IMR-90 (cell line): ENCODE measurements around the gene CCN5. TPM values are rescaled to one million over a fixed set of nuclear protein-coding genes. Genes with fewer than 3 reads are reported as not detected.

Experiments
- ATAC-seq: fragments of 200-7000 bp; cut with Tn5 transposase; 2 replicates; pipeline ENCODE4 v1.9.1; 2020; ENCODE audit warnings: low read depth, mild to moderate bottlenecking, moderate library complexity
- BruUV-seq: library from RNA; stranded (reverse); fragments of 400-500 nt; replicated peaks from 2 replicates; lab custom pipeline; 2021; lab: Mats Ljungman, UMichigan
- CTCF ChIA-PET: fragments of 300-600 bp; formaldehyde crosslinking; extraction: SDS; loops from one replicate; lab custom pipeline; 2021; ENCODE audit warnings: antibody characterized with exemption; lab: Yijun Ruan, JAX
- POLR2A ChIA-PET: fragments of 300-600 bp; sonication (Branson Sonifier 250); formaldehyde crosslinking; loops from one replicate; lab custom pipeline; 2022; ENCODE audit warnings: antibody characterized with exemption; ENCODE audit not compliant: unreplicated experiment; lab: Charles Lee
- DNase-seq: peaks from one replicate; pipeline ENCODE4 v3.0.0; 2013
- H2AFZ ChIP-seq: replicated peaks from 2 replicates; pipeline ENCODE3; 2013; ENCODE audit warnings: low read length, mild to moderate bottlenecking; ENCODE audit not compliant: poor library complexity
- H2AK5ac ChIP-seq: 2 replicates; pipeline ENCODE4 v1.6.1; 2013; ENCODE audit warnings: low read depth, low read length, inconsistent platforms
- H2AK9ac ChIP-seq: replicated peaks from 2 replicates; pipeline ENCODE3; 2013; ENCODE audit warnings: mild to moderate bottlenecking, low read depth, low read length, moderate library complexity; ENCODE audit not compliant: poor library complexity
- H2BK120ac ChIP-seq: 2 replicates; pipeline ENCODE4 v1.6.1; 2013; ENCODE audit warnings: low read depth, low read length, inconsistent platforms
- H2BK15ac ChIP-seq: 3 replicates; pipeline ENCODE4 v1.6.1; 2013; ENCODE audit warnings: low read depth, low read length, inconsistent platforms
- H2BK20ac ChIP-seq: 2 replicates; pipeline ENCODE4 v1.6.1; 2013; ENCODE audit warnings: low read depth, mild to moderate bottlenecking, inconsistent platforms, low read length, moderate library complexity
- H2BK5ac ChIP-seq: 2 replicates; pipeline ENCODE4 v1.6.1; 2013; ENCODE audit warnings: mild to moderate bottlenecking, low read depth, low read length, inconsistent platforms; ENCODE audit not compliant: poor library complexity, severe bottlenecking
- H3K14ac ChIP-seq: replicated peaks from 2 replicates; pipeline ENCODE4 v1.6.1; 2013; ENCODE audit warnings: low read depth, low read length, inconsistent platforms
- H3K18ac ChIP-seq: 2 replicates; pipeline ENCODE4 v1.6.1; 2013; ENCODE audit warnings: low read depth, low read length, control low read depth
- H3K23ac ChIP-seq: 2 replicates; pipeline ENCODE4 v1.6.1; 2013; ENCODE audit warnings: low read depth, low read length, inconsistent platforms
- H3K27ac ChIP-seq: 2 replicates; pipeline ENCODE4 v1.5.1; 2013; ENCODE audit warnings: mild to moderate bottlenecking, control low read depth, low read length; ENCODE audit not compliant: insufficient read depth
- H3K27me3 ChIP-seq: 2 replicates; pipeline ENCODE4 v1.6.1; 2013; ENCODE audit warnings: low read length; ENCODE audit not compliant: control insufficient read depth, insufficient read depth
- H3K36me3 ChIP-seq: 2 replicates; pipeline ENCODE4 v1.6.1; 2013; ENCODE audit warnings: low read length, mixed read lengths; ENCODE audit not compliant: control insufficient read depth, insufficient read depth
- H3K4ac ChIP-seq: 2 replicates; pipeline ENCODE4 v1.6.1; 2013; ENCODE audit warnings: low read depth, low read length, inconsistent platforms
- H3K4me1 ChIP-seq: 2 replicates; pipeline ENCODE4 v1.6.1; 2013; ENCODE audit warnings: low read length, mixed read lengths; ENCODE audit not compliant: control insufficient read depth, insufficient read depth
- H3K4me2 ChIP-seq: 2 replicates; pipeline ENCODE4 v1.6.1; 2013; ENCODE audit warnings: low read depth, mild to moderate bottlenecking, control low read depth, low read length, moderate library complexity
- H3K4me3 ChIP-seq: 2 replicates; pipeline ENCODE4 v1.5.1; 2013; ENCODE audit warnings: low read depth, mild to moderate bottlenecking, control low read depth, low read length, moderate library complexity; ENCODE audit not compliant: insufficient read depth
- H3K56ac ChIP-seq: 2 replicates; pipeline ENCODE4 v1.6.1; 2013; ENCODE audit warnings: low read length, inconsistent platforms; ENCODE audit not compliant: insufficient read depth; ENCODE audit errors: extremely low read depth
- H3K79me1 ChIP-seq, 2 experiments: 2 replicates each; pipeline ENCODE4 v1.6.1; 2013; ENCODE audit warnings: low read length in 2 of 2, inconsistent platforms in 1 of 2, low read depth in 1 of 2
- H3K9ac ChIP-seq: 2 replicates; pipeline ENCODE4 v1.6.1; 2013; ENCODE audit warnings: low read depth, low read length, control low read depth
- H3K9me1 ChIP-seq: 2 replicates; pipeline ENCODE4 v1.6.1; 2013; ENCODE audit warnings: low read length, inconsistent platforms; ENCODE audit not compliant: insufficient read depth
- H3K9me3 ChIP-seq: 2 replicates; pipeline ENCODE4 v1.6.1; 2013; ENCODE audit warnings: low read length; ENCODE audit not compliant: control insufficient read depth, insufficient read depth
- H4K20me1 ChIP-seq: 2 replicates; pipeline ENCODE4 v1.6.1; 2013; ENCODE audit warnings: low read length, inconsistent platforms; ENCODE audit not compliant: insufficient read depth
- H4K5ac ChIP-seq: 2 replicates; pipeline ENCODE4 v1.6.1; 2013; ENCODE audit warnings: mild to moderate bottlenecking, low read depth, low read length, control low read depth
- H4K8ac ChIP-seq, 2 experiments: 2 replicates each; pipeline ENCODE4 v1.6.1; 2013; ENCODE audit warnings: low read depth in 2 of 2, low read length in 2 of 2, control low read depth in 1 of 2, inconsistent platforms in 1 of 2
- H4K91ac ChIP-seq: 2 replicates; pipeline ENCODE4 v1.6.1; 2013; ENCODE audit warnings: low read depth, low read length, inconsistent platforms; ENCODE audit not compliant: insufficient read depth
- CEBPB ChIP-seq: IDR thresholded peaks from 2 replicates; pipeline ENCODE4 v1.6.1; 2012; ENCODE audit warnings: low read depth, low read length, improper control_type of control experiment
- CHD1 ChIP-seq: IDR thresholded peaks from 2 replicates; pipeline ENCODE4 v1.6.1; 2012; ENCODE audit warnings: low read depth, low read length, improper control_type of control experiment
- ELK1 ChIP-seq: fragments of 150-350 bp; IDR thresholded peaks from 2 replicates; pipeline ENCODE4 v1.6.1; 2016; ENCODE audit warnings: low read depth, mild to moderate bottlenecking, low read length, moderate library complexity, borderline replicate concordance
- FOS ChIP-seq: fragments of 150-350 bp; IDR thresholded peaks from 2 replicates; pipeline ENCODE4 v1.6.1; 2016; ENCODE audit warnings: low read depth, low read length
- MAZ ChIP-seq: IDR thresholded peaks from 2 replicates; pipeline ENCODE4 v1.6.1; 2012; ENCODE audit warnings: low read depth, mild to moderate bottlenecking, low read length, improper control_type of control experiment, moderate library complexity, borderline replicate concordance
- MXI1 ChIP-seq: IDR thresholded peaks from 2 replicates; pipeline ENCODE4 v1.6.1; 2012; ENCODE audit warnings: low read depth, mild to moderate bottlenecking, low read length, moderate library complexity, borderline replicate concordance
- NFE2L2 ChIP-seq: fragments of 150-350 bp; IDR thresholded peaks from 2 replicates; pipeline ENCODE4 v1.6.1; 2016; ENCODE audit warnings: low read depth, mild to moderate bottlenecking, low read length
- RAD21 ChIP-seq: IDR thresholded peaks from 2 replicates; pipeline ENCODE4 v1.6.1; 2012; ENCODE audit warnings: low read length, improper control_type of control experiment
- RFX5 ChIP-seq: IDR thresholded peaks from 2 replicates; pipeline ENCODE4 v1.8.0; 2012; ENCODE audit warnings: low read depth, mild to moderate bottlenecking, low read length, moderate library complexity
- SMC3 ChIP-seq: fragments of 150-350 bp; IDR thresholded peaks from 2 replicates; pipeline ENCODE4 v1.6.1; 2016; ENCODE audit warnings: low read depth, mild to moderate bottlenecking, antibody characterized with exemption, low read length, moderate library complexity
- USF2 ChIP-seq: fragments of 150-350 bp; IDR thresholded peaks from 2 replicates; pipeline ENCODE4 v1.6.1; 2017; ENCODE audit warnings: mild to moderate bottlenecking, antibody characterized with exemption, low read length, low read depth
- WGBS, 2 experiments: methylation state at CpG; one replicate each; pipeline versions ENCODE4 v1.1.5 to v1.1.7; 2013; ENCODE audit warnings: missing lambda C conversion rate in 2 of 2; ENCODE audit not compliant: insufficient read length in 1 of 2; ENCODE audit errors: extremely low coverage in 2 of 2; 5-methylcytosine and 5-hydroxymethylcytosine counted together
- dilution Hi-C: fragments of 300-500 bp; cut with HindIII; formaldehyde crosslinking; loops from one replicate; pipeline ENCODE4 v1.14.3; 2018; ENCODE audit warnings: low sequenced_read_pairs; ENCODE audit not compliant: unreplicated experiment
- in situ Hi-C: fragments of 300-500 bp; cut with MboI; formaldehyde crosslinking; loops from 3 replicates; pipeline ENCODE4 v1.14.3; 2019; ENCODE audit warnings: low sequenced_read_pairs, inconsistent platforms, mixed read lengths
- intact Hi-C: fragments of 100-400 bp; cut with micrococcal nuclease; formaldehyde crosslinking; loops from 2 replicates; pipeline ENCODE4 v1.10.0; 2022
- polyA plus RNA-seq, 3 experiments: library from polyadenylated mRNA; depleted of rRNA; stranded (reverse); fragments of >200 nt; gene quantifications; 2 replicates each; pipeline ENCODE4 v1.2.3, GENCODE V29; 2012; ENCODE audit warnings: low replicate concordance in 1 of 3
- total RNA-seq: library from RNA; depleted of rRNA; stranded (reverse); fragments of >200 nt; gene quantifications from 2 replicates; pipeline ENCODE4 v1.2.3, GENCODE V29; 2012

The CCN5 gene
- total and polyA plus RNA-seq, 2 of the 4 experiments (the other 2 are of a cell fraction) = not detected

GRCh38 chr20:44690781-44691423 lies 24.3 kb upstream of the CCN5 start:
- H2AK9ac ChIP-seq = no peak overlapping the region
- CTCF ChIA-PET = interaction anchor here (2.0 kb wide), 1 partner anchor 8 kb away, joined by 5 read pairs; no protein-coding TSS in a partner anchor
- ATAC-seq (no peak), DNase-seq (no peak)
- no peak overlapping the region for H2AFZ ChIP-seq
- H3K36me3 ChIP-seq = no peaks in the 10 kb centered on the region
- no peaks in the 10 kb centered on the region for H3K79me1 ChIP-seq
- POLR2A ChIA-PET = interaction anchor here (0.5 kb wide), 1 partner anchor 151 kb away, joined by 3 read pairs; no protein-coding TSS in a partner anchor
- H3K14ac ChIP-seq = peak overlapping the region; percentile 15; the same call in 1 of the 2 replicates
- in situ Hi-C loops = no loop called here
- peaks cover 2% of the 10 kb centered on the region; the same call in 1 of the 2 replicates for H4K20me1 ChIP-seq
- no peak overlapping the region for H3K4me3 ChIP-seq
- peak overlapping the region; percentile 47; the same call in 1 of the 2 replicates for H2AK5ac ChIP-seq
- intact Hi-C loops = loop anchor here (10.0 kb wide), 1 partner anchor 1084 kb away; no protein-coding TSS in a partner anchor
- peaks cover 3% of the 10 kb centered on the region for H3K9me3 ChIP-seq
- H3K9ac ChIP-seq = no peak overlapping the region
- no TSS peak for BruUV-seq
- H2BK15ac ChIP-seq = peak overlapping the region; percentile 36; the same call in 1 of the 3 replicates
- peaks cover 3% of the 10 kb centered on the region; the same call in 1 of the 2 replicates for H3K27me3 ChIP-seq
- H4K91ac ChIP-seq = peak overlapping the region; percentile 30
- peak overlapping the region; percentile 72; the same call in 1 of the 2 replicates for H4K5ac ChIP-seq
- H2BK120ac ChIP-seq = peak overlapping the region; percentile 10; the same call in 1 of the 2 replicates
- no peak overlapping the region for H3K27ac ChIP-seq
- H3K18ac ChIP-seq = peak overlapping the region; percentile 75
- WGBS, 2 experiments = no CpG with 5 or more reads among the region's 9 CpGs
- peak overlapping the region in 1 of 2 experiments; percentile 43; a peak in 1 of 4 replicates for H4K8ac ChIP-seq
- peaks cover 25% of the 10 kb centered on the region for H3K4me1 ChIP-seq
- no peak for TF ChIP-seq MAZ
- TF ChIP-seq RFX5 = no peak
- no peak for TF ChIP-seq CEBPB
- no peak for TF ChIP-seq NFE2L2
- TF ChIP-seq FOS = no peak
- no peak for TF ChIP-seq ELK1
- TF ChIP-seq RAD21 = no peak
- TF ChIP-seq MXI1 = no peak
- TF ChIP-seq USF2 = no peak
- no peak for TF ChIP-seq CHD1
- TF ChIP-seq SMC3 = no peak
- peak overlapping the region; percentile 52; the same call in 1 of the 2 replicates for H2BK20ac ChIP-seq
- no peak overlapping the region for H3K4me2 ChIP-seq
- H3K4ac ChIP-seq = peak overlapping the region; percentile 61
- peaks cover 4% of the 10 kb centered on the region; the same call in 1 of the 2 replicates for H3K9me1 ChIP-seq
- no peak overlapping the region for H3K23ac ChIP-seq
- no peak overlapping the region for H3K56ac ChIP-seq
- dilution Hi-C loops = no loop called here
- H2BK5ac ChIP-seq = no peak overlapping the region
